Mucosa of descending colon (tissue), 3 donors: Measurements from ENCODE around the gene HSD17B13. TPM values are rescaled to one million over a fixed set of nuclear protein-coding genes. Genes with fewer than 3 reads are reported as not detected.

Experiments
- ATAC-seq: fragments of 200-7000 bp; cut with Tn5 transposase; one replicate; pipeline ENCODE4 v1.9.1; 2020; ENCODE audit warnings: mild to moderate bottlenecking, moderate library complexity
- DNase-seq, 3 donors: peaks; one replicate each; pipeline ENCODE4 v3.0.0-alpha.2; 2020
- H3K36me3 ChIP-seq: fragments of 200-600 bp; one replicate; pipeline ENCODE4 v1.8.0; 2021; ENCODE audit warnings: low read depth, mild to moderate bottlenecking
- H3K4me1 ChIP-seq: fragments of 200-600 bp; one replicate; pipeline ENCODE4 v1.8.0; 2021; ENCODE audit warnings: low read depth, mild to moderate bottlenecking
- H3K4me3 ChIP-seq: fragments of 200-600 bp; one replicate; pipeline ENCODE4 v1.8.0; 2021; ENCODE audit warnings: mild to moderate bottlenecking
- H3K9me3 ChIP-seq: fragments of 200-600 bp; one replicate; pipeline ENCODE4 v1.8.0; 2021; ENCODE audit warnings: mild to moderate bottlenecking
- intact Hi-C, 2 donors: fragments of 100-400 bp; cut with DNase I in 1 of 2; cut with micrococcal nuclease in 1 of 2; formaldehyde crosslinking; loops; one replicate each; pipeline versions ENCODE4 v1.11.0 to v1.11.1; 2022; cut with DNase I, micrococcal nuclease
- microRNA-seq: library from miRNA; unstranded; fragments of <30 nt; microRNA quantifications from one replicate; pipeline ENCODE4, GENCODE V29; 2019
- total RNA-seq, 3 donors: library from RNA; stranded (reverse); fragmentation: NEBNext Ultra II Directional in 2 of 3; extraction: Animal tissue kit (Norgen Biotek cat#: 25700) in 2 of 3; gene quantifications; one replicate each; pipeline versions ENCODE4 v1.2.1 to v1.2.4, GENCODE V29; 2021 to 2023
- TF ChIP-seq, protein P1 (sequence below): fragments of 200-600 bp; IDR thresholded peaks from one replicate; pipeline ENCODE4 v1.8.0; 2022; ENCODE audit warnings: antibody characterized with exemption, mild to moderate bottlenecking
- donor health status: DM: no; HTN: no; CAD: no; lungs with moderate emphysema.
- donor health status: DM: no; HTN: no; CAD: no.
- donor health status: DM: no; HTN: yes; CAD: no.

The HSD17B13 gene
- total RNA-seq, 3 donors from 2014 or later = 0.36 to 1.8 (median 0.76) TPM

DNA sequence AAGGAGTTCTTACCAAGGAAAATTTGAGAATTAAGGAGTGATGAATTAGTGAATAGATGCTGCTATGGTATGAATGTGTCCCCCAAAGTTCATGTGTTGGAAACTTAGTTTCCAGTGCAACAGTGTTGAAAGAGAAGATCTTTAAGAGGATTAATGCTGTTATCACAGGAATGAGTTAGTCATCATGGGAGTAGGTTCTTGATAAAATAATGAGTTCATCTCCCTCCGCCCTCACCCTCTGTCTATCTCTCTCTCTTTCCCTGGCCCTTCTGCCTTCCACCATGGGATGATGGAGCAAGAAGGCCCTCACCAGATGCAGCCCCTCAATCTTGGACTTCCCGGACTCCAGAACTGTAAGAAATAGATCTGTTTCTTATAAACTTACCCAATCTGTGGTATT, 64.0 kb downstream of the HSD17B13 start:
- Histone ChIP-seq H3K36me3 (no peaks in the 10 kb centered on the region), H3K9me3 (peaks cover 12% of the 10 kb centered on the region), H3K4me3 (no peak overlapping the region), H3K4me1 (no peaks in the 10 kb centered on the region)
- intact Hi-C loops = no loop called here
- ATAC-seq (no peak), DNase-seq (no peak)
- TF ChIP-seq, protein P1, sequence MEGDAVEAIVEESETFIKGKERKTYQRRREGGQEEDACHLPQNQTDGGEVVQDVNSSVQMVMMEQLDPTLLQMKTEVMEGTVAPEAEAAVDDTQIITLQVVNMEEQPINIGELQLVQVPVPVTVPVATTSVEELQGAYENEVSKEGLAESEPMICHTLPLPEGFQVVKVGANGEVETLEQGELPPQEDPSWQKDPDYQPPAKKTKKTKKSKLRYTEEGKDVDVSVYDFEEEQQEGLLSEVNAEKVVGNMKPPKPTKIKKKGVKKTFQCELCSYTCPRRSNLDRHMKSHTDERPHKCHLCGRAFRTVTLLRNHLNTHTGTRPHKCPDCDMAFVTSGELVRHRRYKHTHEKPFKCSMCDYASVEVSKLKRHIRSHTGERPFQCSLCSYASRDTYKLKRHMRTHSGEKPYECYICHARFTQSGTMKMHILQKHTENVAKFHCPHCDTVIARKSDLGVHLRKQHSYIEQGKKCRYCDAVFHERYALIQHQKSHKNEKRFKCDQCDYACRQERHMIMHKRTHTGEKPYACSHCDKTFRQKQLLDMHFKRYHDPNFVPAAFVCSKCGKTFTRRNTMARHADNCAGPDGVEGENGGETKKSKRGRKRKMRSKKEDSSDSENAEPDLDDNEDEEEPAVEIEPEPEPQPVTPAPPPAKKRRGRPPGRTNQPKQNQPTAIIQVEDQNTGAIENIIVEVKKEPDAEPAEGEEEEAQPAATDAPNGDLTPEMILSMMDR = no peak

DNA sequence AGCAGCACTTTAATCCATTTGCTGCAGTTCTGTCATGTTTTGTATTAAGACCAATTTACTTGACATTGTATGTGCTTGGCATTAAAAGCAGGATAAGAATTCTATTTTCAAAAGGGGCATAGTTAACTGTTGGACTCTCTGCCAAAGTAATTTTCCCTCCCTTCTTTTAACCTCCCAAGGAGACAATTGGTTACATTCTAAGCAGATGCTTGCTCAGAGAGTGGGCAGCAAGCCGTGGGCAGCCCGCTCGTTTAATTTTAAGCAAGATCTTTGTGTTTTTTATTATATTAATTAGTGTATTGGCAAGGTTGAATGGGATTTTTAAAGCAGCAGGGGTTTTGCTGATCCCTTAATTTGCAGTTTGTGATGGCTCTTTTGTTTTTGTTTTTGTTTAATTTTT, 65.2 kb downstream of the HSD17B13 start:
- Histone ChIP-seq H3K36me3 (no peaks in the 10 kb centered on the region), H3K9me3 (peaks cover 5% of the 10 kb centered on the region), H3K4me3 (no peak overlapping the region), H3K4me1 (no peaks in the 10 kb centered on the region)
- intact Hi-C loops = no loop called here
- TF ChIP-seq, protein P1 = no peak
- ATAC-seq (no peak), DNase-seq (no peak)

DNA sequence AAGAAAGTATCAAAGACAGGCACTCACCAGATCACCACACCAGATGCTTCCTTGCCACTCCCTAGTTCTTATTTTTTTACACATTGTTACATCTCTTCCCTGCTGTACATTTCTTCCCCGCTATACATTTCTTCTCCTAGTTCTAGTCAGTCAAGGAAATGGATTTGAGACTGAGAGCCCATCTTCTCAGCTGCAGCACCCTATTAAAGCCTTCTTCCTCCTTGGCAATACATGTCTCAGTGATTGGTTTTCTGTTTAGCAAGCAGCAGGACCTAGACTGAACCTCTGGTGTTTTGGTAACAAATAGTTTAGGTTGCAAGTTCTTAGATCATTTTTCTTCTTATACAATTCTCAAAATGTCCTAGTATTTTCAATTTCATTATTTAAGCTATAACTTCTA, 66.9 kb downstream of the HSD17B13 start:
- H3K4me1 ChIP-seq = no peaks in the 10 kb centered on the region
- peaks cover 4% of the 10 kb centered on the region for H3K9me3 ChIP-seq
- H3K36me3 ChIP-seq = no peaks in the 10 kb centered on the region
- TF ChIP-seq, protein P1 = no peak
- DNase-seq = no peak
- ATAC-seq = no peak
- intact Hi-C loops = no loop called here
- no peak overlapping the region for H3K4me3 ChIP-seq

Small RNAs within 50 kb of the gene (microRNA-seq; reads per million reads assigned to microRNA genes)
- not detected for gene MIR5705

Other genes with a start within 250 kb of the HSD17B13 start
- 10 to 100 TPM; 16.4 to 23.0 (median 22.5) TPM for gene KLHL8, start 102.3 kb downstream of the HSD17B13 start, total RNA-seq
- 100 to 1,000 TPM; 142 to 252 (median 250) TPM for gene HSD17B11, start 68.3 kb upstream of the HSD17B13 start, total RNA-seq
- gene NUDT9, start 99.7 kb upstream of the HSD17B13 start, total RNA-seq = 10 to 100 TPM; 32.5 to 35.8 (median 32.8) TPM
- gene SPARCL1, start 206.5 kb upstream of the HSD17B13 start, total RNA-seq = 100 to 1,000 TPM in 1 of 3 donors, 10 to 100 TPM in 2; 33.6 to 544 (median 78.4) TPM